Panc1 (cell line): ENCODE results near the gene DNM3. TPM values are rescaled to one million over a fixed set of nuclear protein-coding genes. Genes with fewer than 3 reads are reported as not detected.

ENCODE experiments used
- ATAC-seq: fragments of 200-7000 bp; cut with Tn5 transposase; 2 replicates; pipeline ENCODE4 v1.9.1; 2020; ENCODE audit warnings: mild to moderate bottlenecking, moderate library complexity
- BruUV-seq: library from RNA; stranded (reverse); fragments of 400-500 nt; replicated peaks from 2 replicates; lab custom pipeline; 2021; lab: Mats Ljungman, UMichigan
- CTCF ChIA-PET: fragments of 300-600 bp; sonication (Branson Sonifier 250); formaldehyde crosslinking; loops from one replicate; lab custom pipeline; 2022; ENCODE audit warnings: antibody characterized with exemption; lab: Charles Lee
- POLR2A ChIA-PET: fragments of 300-600 bp; sonication (Branson Sonifier 250); formaldehyde crosslinking; loops from one replicate; lab custom pipeline; 2022; ENCODE audit warnings: antibody characterized with exemption; lab: Charles Lee
- DNase-seq: peaks from one replicate; pipeline ENCODE4 v3.0.0-alpha.2; 2010; ENCODE audit warnings: low read depth, low spot score
- H3K27ac ChIP-seq: 2 replicates; pipeline ENCODE4 v1.5.1; 2011; ENCODE audit warnings: mild to moderate bottlenecking, low read length, inconsistent platforms
- H3K27me3 ChIP-seq: fragments of 200-500 bp; sonication (Bioruptor generic); 2 replicates; pipeline ENCODE4 v1.6.0; 2014; ENCODE audit warnings: low read length, inconsistent platforms; ENCODE audit not compliant: control insufficient read depth, insufficient read depth
- H3K36me3 ChIP-seq: fragments of 200-500 bp; sonication (Bioruptor generic); 2 replicates; pipeline ENCODE4 v1.5.1; 2014; ENCODE audit warnings: inconsistent platforms, mild to moderate bottlenecking, low read length, moderate library complexity; ENCODE audit not compliant: control insufficient read depth, insufficient read depth
- H3K4me1 ChIP-seq: 2 replicates; pipeline ENCODE4 v1.5.1; 2011; ENCODE audit warnings: inconsistent platforms, mild to moderate bottlenecking, low read length, moderate library complexity; ENCODE audit not compliant: control insufficient read depth, insufficient read depth
- H3K4me3 ChIP-seq, 2 experiments: 2 replicates each; pipeline ENCODE4 v1.5.1; 2011 to 2012; ENCODE audit warnings: low read depth in 2 of 2, low read length in 2 of 2, mild to moderate bottlenecking in 2 of 2, inconsistent platforms in 1 of 2, moderate library complexity in 1 of 2
- H3K9me3 ChIP-seq: fragments of 200-500 bp; sonication (Bioruptor generic); 2 replicates; pipeline ENCODE4 v1.5.1; 2014; ENCODE audit warnings: low read depth, mild to moderate bottlenecking, inconsistent platforms, low read length, moderate library complexity; ENCODE audit not compliant: control insufficient read depth, insufficient read depth
- POLR2AphosphoS5 ChIP-seq: IDR thresholded peaks from 2 replicates; pipeline ENCODE4 v1.6.1; 2012; ENCODE audit warnings: mild to moderate bottlenecking, low read depth, low read length, moderate library complexity
- SIN3A ChIP-seq: IDR thresholded peaks from 2 replicates; pipeline ENCODE4 v1.6.1; 2012; ENCODE audit warnings: low read depth, mild to moderate bottlenecking, low read length, moderate library complexity, borderline replicate concordance; ENCODE audit not compliant: insufficient read depth
- TCF7L2 ChIP-seq: IDR thresholded peaks from 2 replicates; pipeline ENCODE4 v1.6.1; 2011; ENCODE audit warnings: mild to moderate bottlenecking, low read depth, low read length, inconsistent platforms
- in situ Hi-C: cut with HindIII; loops from 2 replicates; pipeline ENCODE4 v1.10.0; 2016; ENCODE audit warnings: low sequenced_read_pairs, low pct_unique_long_range_greater_than_20kb
- intact Hi-C: fragments of 100-400 bp; cut with micrococcal nuclease; formaldehyde crosslinking; loops from one replicate; pipeline ENCODE4 v1.10.0; 2022; ENCODE audit not compliant: unreplicated experiment
- total RNA-seq: library from RNA; stranded (reverse); gene quantifications from one replicate; pipeline ENCODE4 v1.2.1, GENCODE V29; 2021; ENCODE audit not compliant: unreplicated experiment
- TF ChIP-seq, protein P1 (sequence below): fragments of 450-650 bp; IDR thresholded peaks from 2 replicates; pipeline ENCODE4 v1.5.1; 2017; ENCODE audit warnings: mild to moderate bottlenecking
- TF ChIP-seq, protein P2 (sequence below), 2 experiments: IDR thresholded peaks; 2 replicates each; pipeline ENCODE4 v1.6.1; 2011 to 2012; ENCODE audit warnings: low read depth in 2 of 2, control low read depth in 1 of 2, low read length in 1 of 2, mild to moderate bottlenecking in 1 of 2, moderate library complexity in 1 of 2; ENCODE audit not compliant: insufficient read depth in 1 of 2

The DNM3 gene
- total RNA-seq, 1 experiment from 2014 or later = 0.46 TPM

DNA sequence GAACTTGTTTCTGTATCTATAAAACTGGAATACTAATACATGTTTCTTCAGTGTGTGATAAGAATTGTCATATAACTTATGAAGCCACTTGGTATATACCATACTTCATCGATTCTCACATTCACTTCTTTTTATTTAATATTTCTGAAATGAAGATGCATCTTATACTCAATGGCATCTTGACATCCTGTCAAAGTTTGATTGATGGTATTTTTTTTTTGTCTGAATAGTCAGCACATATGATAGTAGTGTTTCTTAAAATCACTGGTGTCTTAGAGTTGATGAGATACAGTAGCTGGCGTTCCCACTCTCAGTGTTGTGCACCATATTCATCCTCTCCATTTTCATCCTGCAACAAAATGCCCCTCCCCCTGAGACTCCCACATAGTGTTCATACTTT lies 544.7 kb downstream of the DNM3 start:
- TF ChIP-seq, protein P1, sequence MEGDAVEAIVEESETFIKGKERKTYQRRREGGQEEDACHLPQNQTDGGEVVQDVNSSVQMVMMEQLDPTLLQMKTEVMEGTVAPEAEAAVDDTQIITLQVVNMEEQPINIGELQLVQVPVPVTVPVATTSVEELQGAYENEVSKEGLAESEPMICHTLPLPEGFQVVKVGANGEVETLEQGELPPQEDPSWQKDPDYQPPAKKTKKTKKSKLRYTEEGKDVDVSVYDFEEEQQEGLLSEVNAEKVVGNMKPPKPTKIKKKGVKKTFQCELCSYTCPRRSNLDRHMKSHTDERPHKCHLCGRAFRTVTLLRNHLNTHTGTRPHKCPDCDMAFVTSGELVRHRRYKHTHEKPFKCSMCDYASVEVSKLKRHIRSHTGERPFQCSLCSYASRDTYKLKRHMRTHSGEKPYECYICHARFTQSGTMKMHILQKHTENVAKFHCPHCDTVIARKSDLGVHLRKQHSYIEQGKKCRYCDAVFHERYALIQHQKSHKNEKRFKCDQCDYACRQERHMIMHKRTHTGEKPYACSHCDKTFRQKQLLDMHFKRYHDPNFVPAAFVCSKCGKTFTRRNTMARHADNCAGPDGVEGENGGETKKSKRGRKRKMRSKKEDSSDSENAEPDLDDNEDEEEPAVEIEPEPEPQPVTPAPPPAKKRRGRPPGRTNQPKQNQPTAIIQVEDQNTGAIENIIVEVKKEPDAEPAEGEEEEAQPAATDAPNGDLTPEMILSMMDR = no peak
- TF ChIP-seq SIN3A = no peak
- TF ChIP-seq, protein P2, sequence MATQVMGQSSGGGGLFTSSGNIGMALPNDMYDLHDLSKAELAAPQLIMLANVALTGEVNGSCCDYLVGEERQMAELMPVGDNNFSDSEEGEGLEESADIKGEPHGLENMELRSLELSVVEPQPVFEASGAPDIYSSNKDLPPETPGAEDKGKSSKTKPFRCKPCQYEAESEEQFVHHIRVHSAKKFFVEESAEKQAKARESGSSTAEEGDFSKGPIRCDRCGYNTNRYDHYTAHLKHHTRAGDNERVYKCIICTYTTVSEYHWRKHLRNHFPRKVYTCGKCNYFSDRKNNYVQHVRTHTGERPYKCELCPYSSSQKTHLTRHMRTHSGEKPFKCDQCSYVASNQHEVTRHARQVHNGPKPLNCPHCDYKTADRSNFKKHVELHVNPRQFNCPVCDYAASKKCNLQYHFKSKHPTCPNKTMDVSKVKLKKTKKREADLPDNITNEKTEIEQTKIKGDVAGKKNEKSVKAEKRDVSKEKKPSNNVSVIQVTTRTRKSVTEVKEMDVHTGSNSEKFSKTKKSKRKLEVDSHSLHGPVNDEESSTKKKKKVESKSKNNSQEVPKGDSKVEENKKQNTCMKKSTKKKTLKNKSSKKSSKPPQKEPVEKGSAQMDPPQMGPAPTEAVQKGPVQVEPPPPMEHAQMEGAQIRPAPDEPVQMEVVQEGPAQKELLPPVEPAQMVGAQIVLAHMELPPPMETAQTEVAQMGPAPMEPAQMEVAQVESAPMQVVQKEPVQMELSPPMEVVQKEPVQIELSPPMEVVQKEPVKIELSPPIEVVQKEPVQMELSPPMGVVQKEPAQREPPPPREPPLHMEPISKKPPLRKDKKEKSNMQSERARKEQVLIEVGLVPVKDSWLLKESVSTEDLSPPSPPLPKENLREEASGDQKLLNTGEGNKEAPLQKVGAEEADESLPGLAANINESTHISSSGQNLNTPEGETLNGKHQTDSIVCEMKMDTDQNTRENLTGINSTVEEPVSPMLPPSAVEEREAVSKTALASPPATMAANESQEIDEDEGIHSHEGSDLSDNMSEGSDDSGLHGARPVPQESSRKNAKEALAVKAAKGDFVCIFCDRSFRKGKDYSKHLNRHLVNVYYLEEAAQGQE (IDR thresholded peaks at IDR 0.05; ENCODE audit: insufficient read depth in 1 of 2, low read depth in 2 of 2, low read length in 1 of 2) = no peak
- TF ChIP-seq POLR2AphosphoS5 = no peak
- no peak for TF ChIP-seq TCF7L2
- Histone ChIP-seq H3K9me3 (no peaks in the 10 kb centered on the region), H3K4me1 (peaks cover 24% of the 10 kb centered on the region), H3K27ac (peak overlapping the region; percentile 88; the same call in 1 of the 2 replicates), H3K4me3 (no peak overlapping the region), H3K27me3 (no peaks in the 10 kb centered on the region), H3K36me3 (no peaks in the 10 kb centered on the region)
- ChIA-PET CTCF (no interaction called here), POLR2A (no interaction called here)
- BruUV-seq = no TSS peak
- DNase-seq (no peak), ATAC-seq (no peak)
- in situ Hi-C loops = no loop called here
- intact Hi-C loops = no loop called here

DNA sequence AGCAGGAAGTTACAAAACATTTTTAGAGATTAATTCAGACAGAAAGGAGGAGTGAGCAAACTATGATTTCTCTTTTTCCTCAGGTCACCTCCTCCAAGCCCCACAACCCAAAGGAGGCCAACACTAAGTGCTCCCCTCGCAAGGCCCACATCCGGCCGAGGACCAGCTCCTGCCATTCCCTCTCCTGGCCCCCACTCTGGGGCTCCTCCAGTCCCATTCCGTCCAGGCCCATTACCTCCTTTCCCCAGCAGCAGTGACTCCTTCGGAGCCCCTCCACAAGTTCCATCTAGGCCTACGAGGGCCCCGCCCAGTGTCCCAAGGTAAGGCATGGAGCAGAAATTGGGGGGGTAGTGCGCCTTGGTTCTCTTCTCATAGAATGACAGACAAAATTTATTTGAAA lies 547.2 kb downstream of the DNM3 start:
- H3K27ac ChIP-seq = peak overlapping the region; percentile 6; the same call in 1 of the 2 replicates
- BruUV-seq = no TSS peak
- CTCF ChIA-PET = no interaction called here
- peaks cover 4% of the 10 kb centered on the region for H3K4me1 ChIP-seq
- POLR2A ChIA-PET = no interaction called here
- H3K4me3 ChIP-seq = no peak overlapping the region
- in situ Hi-C loops = no loop called here
- DNase-seq (no peak), ATAC-seq (no peak)
- TF ChIP-seq POLR2AphosphoS5 (no peak), TCF7L2 (no peak), SIN3A (no peak)
- TF ChIP-seq, protein P1 = no peak
- TF ChIP-seq, protein P2 (IDR thresholded peaks at IDR 0.05; ENCODE audit: insufficient read depth in 1 of 2, low read depth in 2 of 2, low read length in 1 of 2) = no peak
- intact Hi-C loops = no loop called here
- no peaks in the 10 kb centered on the region for H3K36me3 ChIP-seq
- no peaks in the 10 kb centered on the region for H3K9me3 ChIP-seq
- H3K27me3 ChIP-seq = no peaks in the 10 kb centered on the region
